Suprapubic skin (tissue), 4 donors: Measurements from ENCODE around the gene RASSF10. TPM values are rescaled to one million over a fixed set of nuclear protein-coding genes. Genes with fewer than 3 reads are reported as not detected.

Experiments used
- DNase-seq, 2 donors: peaks; one replicate each; pipeline ENCODE4 v3.0.0-alpha.2; 2019; ENCODE audit warnings: low spot score in 2 of 2
- H3K27ac ChIP-seq: fragments of 200-600 bp; sonication (generic); one replicate; pipeline ENCODE4 v1.5.1; 2019
- H3K27me3 ChIP-seq: fragments of 200-600 bp; sonication (generic); one replicate; pipeline ENCODE4 v1.5.1; 2019
- H3K36me3 ChIP-seq: fragments of 200-600 bp; sonication (generic); one replicate; pipeline ENCODE4 v1.5.1; 2019
- H3K4me1 ChIP-seq: fragments of 200-600 bp; sonication (generic); one replicate; pipeline ENCODE4 v1.5.1; 2019
- H3K4me3 ChIP-seq: fragments of 200-600 bp; sonication (generic); one replicate; pipeline ENCODE4 v1.5.1; 2019; ENCODE audit warnings: mild to moderate bottlenecking
- H3K9me3 ChIP-seq: fragments of 200-600 bp; sonication (generic); one replicate; pipeline ENCODE4 v1.5.1; 2019
- EP300 ChIP-seq: sonication (generic); formaldehyde crosslinking; IDR thresholded peaks from one replicate; pipeline ENCODE4 v1.6.1; 2017; ENCODE audit warnings: antibody characterized with exemption
- POLR2A ChIP-seq, 2 donors: fragments of 450-650 bp; IDR thresholded peaks; one replicate each; pipeline ENCODE4 v1.6.1; 2017; ENCODE audit warnings: antibody characterized with exemption in 2 of 2, mild to moderate bottlenecking in 2 of 2, moderate library complexity in 2 of 2
- POLR2AphosphoS5 ChIP-seq, 3 donors: sonication (generic); formaldehyde crosslinking; IDR thresholded peaks; one replicate each; pipeline ENCODE4 v1.6.1; 2017; ENCODE audit warnings: antibody characterized with exemption in 3 of 3
- WGBS: methylation state at CpG from one replicate; pipeline ENCODE4 v1.1.5; 2018; 5-methylcytosine and 5-hydroxymethylcytosine counted together
- total RNA-seq, 4 donors: library from RNA; depleted of rRNA; stranded (reverse); fragments of >200 nt; gene quantifications; one replicate each; pipeline ENCODE4 v1.1.0, GENCODE V29; 2016
- TF ChIP-seq, protein P1 (sequence below), 2 donors: fragments of 200-600 bp in 1 of 2; fragments of 450-650 bp in 1 of 2; sonication (generic) in 1 of 2; IDR thresholded peaks; one replicate each; pipeline ENCODE4 v1.5.1; 2016 to 2019; ENCODE audit warnings: antibody characterized with exemption in 2 of 2, mild to moderate bottlenecking in 1 of 2, moderate library complexity in 1 of 2

The RASSF10 gene
- total RNA-seq, 4 donors from 2014 or later = 7.1 to 22.0 (median 8.4) TPM

DNA sequence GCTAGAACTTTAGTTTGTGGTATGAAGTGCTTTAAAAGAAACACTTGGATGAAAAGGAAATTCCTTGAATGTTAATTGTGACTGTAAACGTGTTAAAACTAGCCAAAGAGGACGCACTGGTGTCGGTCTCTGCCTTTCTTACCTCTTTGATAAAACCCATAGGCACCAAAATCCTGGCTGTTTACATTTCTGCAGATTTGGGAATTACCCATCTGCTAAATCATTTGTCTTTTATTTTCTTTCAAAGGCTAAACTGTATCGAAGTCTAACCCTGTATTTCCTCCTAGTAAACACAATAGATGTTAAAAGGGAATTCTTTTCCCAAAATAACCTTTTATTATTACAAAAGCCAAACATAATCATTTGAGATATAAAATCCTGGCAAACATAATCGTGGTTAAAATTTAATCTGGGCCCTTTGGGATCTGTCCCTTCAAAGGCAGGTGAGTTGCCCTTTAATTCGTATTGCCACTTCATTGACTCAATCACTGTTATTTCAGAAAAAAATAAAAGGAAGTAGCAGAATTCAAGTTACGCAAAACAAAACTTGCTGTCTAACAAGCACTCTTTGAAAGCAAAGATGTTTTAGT lies 2.4 kb downstream of the RASSF10 start:
- TF ChIP-seq, protein P1, sequence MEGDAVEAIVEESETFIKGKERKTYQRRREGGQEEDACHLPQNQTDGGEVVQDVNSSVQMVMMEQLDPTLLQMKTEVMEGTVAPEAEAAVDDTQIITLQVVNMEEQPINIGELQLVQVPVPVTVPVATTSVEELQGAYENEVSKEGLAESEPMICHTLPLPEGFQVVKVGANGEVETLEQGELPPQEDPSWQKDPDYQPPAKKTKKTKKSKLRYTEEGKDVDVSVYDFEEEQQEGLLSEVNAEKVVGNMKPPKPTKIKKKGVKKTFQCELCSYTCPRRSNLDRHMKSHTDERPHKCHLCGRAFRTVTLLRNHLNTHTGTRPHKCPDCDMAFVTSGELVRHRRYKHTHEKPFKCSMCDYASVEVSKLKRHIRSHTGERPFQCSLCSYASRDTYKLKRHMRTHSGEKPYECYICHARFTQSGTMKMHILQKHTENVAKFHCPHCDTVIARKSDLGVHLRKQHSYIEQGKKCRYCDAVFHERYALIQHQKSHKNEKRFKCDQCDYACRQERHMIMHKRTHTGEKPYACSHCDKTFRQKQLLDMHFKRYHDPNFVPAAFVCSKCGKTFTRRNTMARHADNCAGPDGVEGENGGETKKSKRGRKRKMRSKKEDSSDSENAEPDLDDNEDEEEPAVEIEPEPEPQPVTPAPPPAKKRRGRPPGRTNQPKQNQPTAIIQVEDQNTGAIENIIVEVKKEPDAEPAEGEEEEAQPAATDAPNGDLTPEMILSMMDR (IDR thresholded peaks at IDR 0.05) = no peak
- H3K4me3 ChIP-seq = peak overlapping the region; percentile 63
- H3K36me3 ChIP-seq = no peaks in the 10 kb centered on the region
- DNase-seq = no peak
- WGBS = 22% methylated on average over 7 of the region's 7 CpGs
- peaks cover 64% of the 10 kb centered on the region for H3K27me3 ChIP-seq
- no peak overlapping the region for H3K27ac ChIP-seq
- H3K4me1 ChIP-seq = peaks cover 29% of the 10 kb centered on the region
- H3K9me3 ChIP-seq = no peaks in the 10 kb centered on the region

DNA sequence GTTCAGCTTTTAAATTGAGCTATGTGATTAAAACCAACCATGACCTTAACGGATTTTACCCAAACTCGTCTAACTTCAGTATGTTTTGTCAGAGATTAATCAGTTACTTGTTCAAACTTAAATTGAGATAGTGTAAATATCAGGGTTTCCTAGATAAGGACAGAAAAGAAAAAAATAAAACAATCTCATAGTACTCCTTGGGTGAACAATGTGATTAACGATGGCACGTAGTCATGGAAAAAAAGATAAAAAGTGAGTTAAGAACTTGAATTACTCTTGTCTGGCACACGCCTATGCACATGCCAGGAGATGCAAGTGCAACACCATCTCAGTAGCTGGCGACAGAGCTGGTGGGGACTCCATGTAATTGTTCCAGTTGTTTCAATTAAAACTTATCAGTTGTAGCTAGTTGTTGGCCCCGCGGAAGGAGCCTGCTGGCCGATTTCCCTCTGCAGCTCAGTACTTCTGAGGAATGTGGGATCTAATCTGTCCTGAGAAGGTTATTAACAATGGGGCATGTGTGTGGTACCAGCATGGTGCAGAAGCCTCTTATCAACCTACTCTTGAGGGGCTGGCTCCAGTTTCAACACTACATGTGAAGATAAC lies 3.0 kb downstream of the RASSF10 start:
- Histone ChIP-seq H3K4me1 (peaks cover 29% of the 10 kb centered on the region), H3K4me3 (peak overlapping the region; percentile 3), H3K27ac (no peak overlapping the region), H3K27me3 (peaks cover 58% of the 10 kb centered on the region), H3K9me3 (no peaks in the 10 kb centered on the region), H3K36me3 (no peaks in the 10 kb centered on the region)
- TF ChIP-seq, protein P1 (IDR thresholded peaks at IDR 0.05) = no peak
- no peak for TF ChIP-seq POLR2A (IDR thresholded peaks at IDR 0.05)
- no peak for TF ChIP-seq EP300
- no peak for TF ChIP-seq POLR2AphosphoS5 (IDR thresholded peaks at IDR 0.05)
- 55% methylated on average over 9 of the region's 9 CpGs for WGBS
- no peak for DNase-seq

DNA sequence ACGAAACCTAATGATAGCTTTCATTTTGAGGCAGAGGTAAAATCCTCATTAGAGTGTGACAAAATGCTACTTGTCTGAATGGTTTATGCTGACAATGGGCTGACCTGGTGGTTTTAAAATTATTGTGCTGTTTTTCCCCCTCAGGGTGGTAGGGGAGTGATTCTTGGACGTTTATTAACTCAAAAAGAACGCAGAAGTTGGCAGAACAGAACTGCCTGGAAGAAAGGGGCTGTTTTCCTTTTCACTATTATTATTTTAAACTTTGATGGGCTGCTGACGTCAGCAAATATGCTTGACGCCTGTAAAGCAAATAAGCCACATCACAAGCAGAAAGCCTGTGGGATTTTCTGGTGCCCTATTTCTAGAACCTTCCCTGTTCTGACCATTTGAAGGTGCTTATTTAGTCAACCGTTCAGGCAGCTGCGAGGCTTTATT lies 4.0 kb downstream of the RASSF10 start:
- TF ChIP-seq, protein P1 (IDR thresholded peaks at IDR 0.05) = no peak
- TF ChIP-seq POLR2AphosphoS5 (IDR thresholded peaks at IDR 0.05) (no peak), EP300 (no peak), POLR2A (IDR thresholded peaks at IDR 0.05) (no peak)
- H3K4me1 ChIP-seq = peaks cover 28% of the 10 kb centered on the region
- no peak for DNase-seq
- no peaks in the 10 kb centered on the region for H3K9me3 ChIP-seq
- no peak overlapping the region for H3K27ac ChIP-seq
- peaks cover 53% of the 10 kb centered on the region for H3K27me3 ChIP-seq
- 55% methylated on average over 7 of the region's 7 CpGs for WGBS
- peak overlapping the region; percentile 3 for H3K4me3 ChIP-seq
- H3K36me3 ChIP-seq = no peaks in the 10 kb centered on the region

DNA sequence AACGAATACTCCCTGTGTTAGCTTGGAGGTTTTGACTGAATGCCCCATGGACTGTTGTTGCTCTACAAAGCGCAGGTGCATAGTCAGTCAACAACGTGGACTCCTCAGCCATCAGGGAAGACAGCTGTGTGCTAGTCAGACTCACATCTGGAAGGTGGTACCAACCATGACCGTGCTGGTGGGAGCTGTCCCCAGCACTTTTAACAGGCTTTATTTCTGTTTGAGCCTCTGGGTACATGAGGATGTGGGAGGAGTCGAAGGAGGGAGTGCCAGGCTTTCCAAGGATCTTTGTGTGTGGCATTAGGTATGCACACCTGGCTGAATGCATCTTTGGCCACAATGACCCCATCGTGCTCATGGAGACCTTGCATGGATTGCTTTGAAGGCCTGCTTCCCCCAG lies 6.6 kb downstream of the RASSF10 start:
- peaks cover 26% of the 10 kb centered on the region for H3K27me3 ChIP-seq
- H3K9me3 ChIP-seq = no peaks in the 10 kb centered on the region
- no peak for TF ChIP-seq POLR2AphosphoS5 (IDR thresholded peaks at IDR 0.05)
- TF ChIP-seq, protein P1 (IDR thresholded peaks at IDR 0.05) = no peak
- TF ChIP-seq POLR2A (IDR thresholded peaks at IDR 0.05) = no peak
- no peak for TF ChIP-seq EP300
- DNase-seq = no peak
- H3K36me3 ChIP-seq = no peaks in the 10 kb centered on the region
- H3K4me3 ChIP-seq = no peak overlapping the region
- H3K4me1 ChIP-seq = peaks cover 1% of the 10 kb centered on the region
- no peak overlapping the region for H3K27ac ChIP-seq
- WGBS = 58% methylated on average over 5 of the region's 6 CpGs

DNA sequence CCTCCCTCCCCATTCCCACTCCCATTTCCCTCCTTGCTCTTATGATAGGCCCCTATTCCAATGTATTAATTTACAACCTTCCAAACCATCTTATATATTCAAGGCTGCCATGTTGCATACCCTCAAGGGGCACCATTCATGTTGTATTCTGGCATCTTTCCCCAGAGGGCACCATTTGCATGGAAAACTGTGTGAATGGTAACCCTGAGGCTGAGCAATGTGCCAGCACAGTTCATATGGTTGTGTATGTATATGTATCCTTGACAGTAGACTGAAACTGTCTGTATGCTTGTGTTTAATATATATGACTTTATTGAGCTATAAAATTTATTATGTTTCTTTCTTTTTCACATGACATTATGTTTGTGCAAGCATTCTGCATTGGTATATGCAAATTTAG lies 7.3 kb downstream of the RASSF10 start:
- no peak overlapping the region for H3K4me3 ChIP-seq
- TF ChIP-seq, protein P1 (IDR thresholded peaks at IDR 0.05) = no peak
- TF ChIP-seq POLR2A (IDR thresholded peaks at IDR 0.05) (no peak), POLR2AphosphoS5 (IDR thresholded peaks at IDR 0.05) (no peak), EP300 (no peak)
- no peaks in the 10 kb centered on the region for H3K36me3 ChIP-seq
- peaks cover 21% of the 10 kb centered on the region for H3K27me3 ChIP-seq
- no peak for DNase-seq
- H3K27ac ChIP-seq = no peak overlapping the region
- H3K4me1 ChIP-seq = no peaks in the 10 kb centered on the region
- no peaks in the 10 kb centered on the region for H3K9me3 ChIP-seq
